Ishikawa (cell line): ENCODE results near the gene TMEM132D.

Experiments
- CEBPB ChIP-seq: IDR thresholded peaks from 2 replicates; pipeline ENCODE4 v1.6.1; 2012
- CREB1 ChIP-seq: IDR thresholded peaks from 2 replicates; pipeline ENCODE4 v1.6.1; 2012; ENCODE audit warnings: low read depth
- EGR1 ChIP-seq: IDR thresholded peaks from 2 replicates; pipeline ENCODE4 v1.6.1; 2012
- EP300 ChIP-seq: IDR thresholded peaks from 2 replicates; pipeline ENCODE4 v1.6.1; 2012; ENCODE audit warnings: borderline replicate concordance
- FOXM1 ChIP-seq: IDR thresholded peaks from 2 replicates; pipeline ENCODE4 v1.6.1; 2012; ENCODE audit warnings: low read depth, borderline replicate concordance
- MAX ChIP-seq: IDR thresholded peaks from 2 replicates; pipeline ENCODE4 v1.6.1; 2012
- NFIC ChIP-seq: IDR thresholded peaks from 2 replicates; pipeline ENCODE4 v1.6.1; 2012
- RAD21 ChIP-seq: IDR thresholded peaks from 2 replicates; pipeline ENCODE4 v1.6.1; 2012; ENCODE audit warnings: low read depth
- REST ChIP-seq: IDR thresholded peaks from 2 replicates; pipeline ENCODE4 v1.6.1; 2012; ENCODE audit warnings: low read depth, mild to moderate bottlenecking
- TAF1 ChIP-seq: IDR thresholded peaks from 2 replicates; pipeline ENCODE4 v1.6.1; 2012; ENCODE audit warnings: low read depth, mild to moderate bottlenecking
- TCF12 ChIP-seq: IDR thresholded peaks from 2 replicates; pipeline ENCODE4 v1.6.1; 2012; ENCODE audit warnings: low read depth
- TEAD4 ChIP-seq: IDR thresholded peaks from 2 replicates; pipeline ENCODE4 v1.6.1; 2012
- USF1 ChIP-seq: IDR thresholded peaks from 2 replicates; pipeline ENCODE4 v1.6.1; 2012
- YY1 ChIP-seq: IDR thresholded peaks from 2 replicates; pipeline ENCODE4 v1.6.1; 2012; ENCODE audit warnings: low read depth
- ZBTB7A ChIP-seq: IDR thresholded peaks from 2 replicates; pipeline ENCODE4 v1.6.1; 2012; ENCODE audit warnings: low read depth

Gene TMEM132D

GRCh38 chr12:129201029-129201428 lies 702.8 kb downstream of the TMEM132D start:
- TF ChIP-seq CEBPB: no peak
- TF ChIP-seq TCF12: no peak
- no peak for TF ChIP-seq ZBTB7A

GRCh38 chr12:129200576-129200975 lies 703.2 kb downstream of the TMEM132D start:
- TF ChIP-seq TAF1 (no peak), CEBPB (no peak), MAX (no peak), USF1 (no peak), REST (no peak), FOXM1 (no peak), YY1 (no peak), RAD21 (no peak), TCF12 (no peak)

- TF ChIP-seq MAX: no peak
- no peak for TF ChIP-seq REST
- TF ChIP-seq NFIC: no peak
- TF ChIP-seq YY1: no peak
- no peak for TF ChIP-seq TAF1
- TF ChIP-seq CEBPB: no peak
- TF ChIP-seq FOXM1: no peak
- no peak for TF ChIP-seq EP300
- no peak for TF ChIP-seq USF1
- no peak for TF ChIP-seq CREB1
- no peak for TF ChIP-seq EGR1
- TF ChIP-seq TEAD4: no peak
- no peak for TF ChIP-seq RAD21
These were observed 706.9 kb downstream of the TMEM132D start for GRCh38 chr12:129196927-129197326.

GRCh38 chr12:129195081-129195480 lies 708.7 kb downstream of the TMEM132D start:
- TF ChIP-seq EGR1 (no peak), TAF1 (no peak), TCF12 (no peak), REST (no peak), FOXM1 (no peak), RAD21 (no peak), EP300 (no peak), CREB1 (no peak), NFIC (no peak), USF1 (no peak), MAX (no peak), ZBTB7A (no peak), TEAD4 (no peak), YY1 (no peak)
